GM18508 (cell line): ENCODE data around the gene MBNL3.
"Not testable (repeated sequence)": the region's sequence is repeated elsewhere in the genome, so short reads cannot be mapped to it uniquely, and the experiment has no call there.

ENCODE experiments used
- ATAC-seq: cut with Tn5 transposase; IDR thresholded peaks from one replicate; pipeline ENCODE4 v1.9.1; 2021; ENCODE audit warnings: moderate number of reproducible peaks; ENCODE audit not compliant: insufficient read depth, unreplicated experiment

The MBNL3 gene

GRCh38 chrX:132481449-132481848, 7.4 kb downstream of the MBNL3 start:
- ATAC-seq: no peak

GRCh38 chrX:132480581-132481203, 8.1 kb downstream of the MBNL3 start:
- peak; percentile 87 for ATAC-seq

- no peak for ATAC-seq
Measured at GRCh38 chrX:132474544-132475248, 14.1 kb downstream of the MBNL3 start.

- no peak for ATAC-seq
Measured at GRCh38 chrX:132472397-132472796, 16.4 kb downstream of the MBNL3 start.

GRCh38 chrX:132470831-132471230, 18.0 kb downstream of the MBNL3 start:
- no peak for ATAC-seq

- no peak for ATAC-seq
Measured at GRCh38 chrX:132470179-132470578, 18.7 kb downstream of the MBNL3 start.

DNA sequence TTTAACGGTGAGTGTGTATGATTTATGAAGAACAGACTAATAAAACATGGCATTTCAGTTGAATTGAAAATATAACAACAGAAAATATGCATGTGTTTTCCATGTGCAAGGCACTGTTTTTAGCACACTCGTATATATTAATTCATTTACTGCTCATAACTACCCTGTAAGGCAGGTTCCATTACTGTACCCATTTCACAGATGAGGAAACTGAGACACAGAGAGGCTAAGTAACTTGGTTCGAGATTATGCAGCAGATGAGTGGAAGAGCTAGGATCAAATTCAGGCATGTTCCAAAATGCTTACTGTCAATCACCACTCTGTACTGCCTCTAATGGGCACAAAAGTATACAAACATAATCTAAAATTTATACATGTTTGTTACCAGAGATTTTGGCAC, 20.4 kb downstream of the MBNL3 start:
- no peak for ATAC-seq

DNA sequence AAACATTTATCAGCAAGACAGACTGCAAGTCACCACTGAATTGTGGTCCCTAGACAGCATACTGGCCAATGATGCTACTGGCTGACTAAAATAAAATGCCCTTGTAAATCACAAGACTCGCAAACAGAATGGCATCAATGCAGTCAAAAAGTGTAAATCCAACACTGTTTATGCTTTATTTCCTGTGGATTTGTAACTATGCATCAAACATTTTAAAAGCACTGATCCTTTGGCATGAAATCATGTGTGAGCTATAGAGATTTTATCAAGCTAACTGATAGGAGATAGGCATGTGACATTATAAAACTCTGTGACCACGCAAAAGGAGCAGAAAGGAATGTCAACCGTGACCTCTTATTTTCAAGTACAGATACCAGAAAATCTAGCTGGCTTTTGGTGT, 20.8 kb downstream of the MBNL3 start:
- ATAC-seq: no peak

GRCh38 chrX:132467026-132467425, 21.8 kb downstream of the MBNL3 start:
- no peak for ATAC-seq

GRCh38 chrX:132463411-132463810, 25.4 kb downstream of the MBNL3 start:
- no peak for ATAC-seq

- no peak for ATAC-seq
Measured at GRCh38 chrX:132461886-132462285, 27.0 kb downstream of the MBNL3 start.

DNA sequence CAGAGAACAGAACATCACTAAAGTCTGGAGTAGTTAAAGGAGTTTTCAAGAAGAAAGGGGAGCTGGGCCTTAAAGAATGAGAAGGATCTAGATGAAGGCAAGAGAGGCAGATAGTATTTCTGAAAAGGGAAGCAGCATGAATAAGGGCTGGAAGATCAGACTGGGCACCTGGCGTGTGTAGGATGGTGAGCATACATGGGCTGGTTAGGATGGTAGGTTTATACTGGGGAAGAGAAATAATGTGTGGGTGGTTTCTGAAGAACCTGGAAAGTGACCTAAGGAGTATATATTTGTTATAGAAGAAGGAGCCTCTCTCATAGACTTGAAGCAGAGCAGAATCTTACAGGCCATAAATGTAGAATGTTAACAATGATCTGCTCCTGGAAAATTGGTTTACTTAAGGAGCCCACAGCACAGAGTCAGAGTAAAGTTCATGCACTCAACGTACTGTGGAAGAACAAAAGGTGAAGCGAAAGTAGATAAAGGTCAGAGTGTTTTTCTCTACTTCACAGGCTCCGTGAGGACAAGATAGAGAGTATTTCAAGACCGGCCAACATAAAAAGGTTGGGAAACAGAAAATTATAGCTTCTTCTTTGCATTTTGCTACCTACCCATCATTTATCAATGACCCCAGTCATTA, 35.8 kb downstream of the MBNL3 start:
- ATAC-seq: no peak

GRCh38 chrX:132445909-132446308, 42.9 kb downstream of the MBNL3 start:
- ATAC-seq: not testable (repeated sequence)

GRCh38 chrX:132444936-132445335, 43.9 kb downstream of the MBNL3 start:
- ATAC-seq: no peak

- ATAC-seq: no peak
Measured at GRCh38 chrX:132443196-132444135, 45.4 kb downstream of the MBNL3 start.

DNA sequence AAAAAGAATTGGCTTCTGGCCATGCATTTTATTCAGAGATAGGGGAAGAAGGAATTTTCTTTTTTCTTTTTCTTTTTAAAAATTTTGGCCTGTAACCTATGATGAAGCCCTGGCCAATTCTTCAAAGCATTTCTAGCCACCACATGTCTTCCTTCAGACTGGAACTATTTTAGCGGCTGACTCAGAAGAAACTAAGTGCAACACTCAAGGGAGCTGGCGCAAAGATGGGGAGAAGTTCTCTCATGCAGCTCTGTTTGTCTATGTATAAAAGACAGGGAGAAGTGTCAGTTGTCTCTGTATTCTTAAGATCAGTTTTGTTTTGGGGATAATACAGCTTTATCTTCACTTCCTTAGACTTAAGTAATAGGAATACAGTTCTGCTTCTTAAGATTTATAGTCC, 46.1 kb downstream of the MBNL3 start:
- ATAC-seq: no peak

DNA sequence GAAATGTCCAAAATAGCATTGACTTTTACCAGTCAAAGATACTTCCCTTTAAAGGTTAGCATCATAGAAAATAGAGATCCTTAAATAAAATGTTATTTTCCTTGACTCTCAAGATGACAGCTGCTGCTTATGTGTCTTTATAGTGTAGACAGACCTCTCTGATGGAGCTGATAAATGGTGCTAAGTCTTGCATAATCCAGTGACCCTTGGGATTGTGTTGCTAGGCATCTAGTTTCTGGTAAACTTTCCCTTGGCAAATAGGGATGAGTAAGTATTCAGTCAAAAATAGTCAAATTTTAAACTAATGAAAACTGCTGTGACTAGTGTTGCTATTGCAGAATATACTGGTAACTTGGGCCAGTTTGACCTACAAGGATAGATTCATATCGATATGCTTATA, 53.6 kb downstream of the MBNL3 start:
- no peak for ATAC-seq

DNA sequence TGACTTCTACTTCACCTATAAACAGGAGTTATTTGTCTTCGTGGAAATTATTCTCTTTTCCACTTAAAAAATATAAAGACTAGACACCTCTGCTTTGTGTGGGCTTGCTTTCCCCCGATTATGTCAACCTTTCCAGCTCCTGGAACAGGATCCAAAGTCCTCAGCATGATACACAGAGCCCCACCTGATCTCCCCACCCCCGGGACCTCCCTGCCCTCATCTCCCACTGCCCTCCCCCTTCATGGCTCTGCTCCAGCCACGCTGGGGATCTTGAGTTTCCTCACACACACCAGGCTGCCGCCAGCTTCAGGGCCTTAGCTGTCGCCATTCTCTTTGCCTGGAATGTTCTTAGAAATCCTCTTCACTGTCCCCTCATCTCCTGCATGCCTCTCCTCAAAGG, 55.3 kb downstream of the MBNL3 start:
- ATAC-seq: no peak

DNA sequence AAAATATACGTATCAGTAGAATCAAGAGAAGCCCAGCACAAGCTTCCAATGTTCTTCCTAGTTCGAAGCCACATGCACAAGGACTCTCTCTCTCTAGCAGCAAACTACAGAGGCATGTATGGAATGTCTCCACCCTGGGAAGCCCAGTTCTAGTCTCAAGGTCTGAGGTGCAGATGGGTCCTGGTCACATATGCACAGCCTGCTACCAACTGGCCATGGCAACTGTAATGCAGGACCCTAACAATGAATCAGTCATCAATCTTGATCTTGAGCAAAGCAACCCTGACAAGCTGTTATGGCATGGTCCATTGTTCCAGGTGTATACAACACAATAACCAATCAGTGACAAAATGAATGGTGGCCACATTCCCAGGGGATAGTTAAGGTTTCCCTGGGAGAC, 55.8 kb downstream of the MBNL3 start:
- no peak for ATAC-seq

GRCh38 chrX:132428896-132429295, 59.9 kb downstream of the MBNL3 start:
- no peak for ATAC-seq
